LHCN-M2 (cell line): ENCODE measurements around the gene TRAF3. TPM values are rescaled to one million over a fixed set of nuclear protein-coding genes. Genes with fewer than 3 reads are reported as not detected.
A peak's percentile ranks its signal among the peaks of the same experiment; 100 is the strongest.
"Not testable (repeated sequence)": the region's sequence is repeated elsewhere in the genome, so short reads cannot be mapped to it uniquely, and the experiment has no call there.

Experiments used
- DNase-seq: peaks from one replicate; pipeline ENCODE4 v3.0.0-alpha.2; 2012; ENCODE audit warnings: low read depth
- total RNA-seq: library from RNA; depleted of rRNA; stranded (reverse); fragments of >200 nt; gene quantifications from 2 replicates; pipeline ENCODE4 v1.2.3, GENCODE V29; 2014

Gene TRAF3
- total RNA-seq, 1 experiment from 2014 or later: 17.0 TPM

- DNase-seq: no peak
These were observed 82.7 kb downstream of the TRAF3 start for GRCh38 chr14:102859911-102860310.

- DNase-seq: no peak
These were observed 85.0 kb downstream of the TRAF3 start for GRCh38 chr14:102862154-102862773.

GRCh38 chr14:102863381-102863780 is 86.1 kb downstream of the TRAF3 start:
- no peak for DNase-seq

GRCh38 chr14:102865916-102866315 is 88.7 kb downstream of the TRAF3 start:
- not testable (repeated sequence) for DNase-seq

- no peak for DNase-seq
These were observed 89.9 kb downstream of the TRAF3 start for GRCh38 chr14:102866982-102867761.

- no peak for DNase-seq
These were observed 90.8 kb downstream of the TRAF3 start for GRCh38 chr14:102867826-102868580.

GRCh38 chr14:102868956-102869547 is 91.8 kb downstream of the TRAF3 start:
- DNase-seq: no peak

- no peak for DNase-seq
These were observed 93.0 kb downstream of the TRAF3 start for GRCh38 chr14:102870246-102870645.

- DNase-seq: no peak
These were observed 94.0 kb downstream of the TRAF3 start for GRCh38 chr14:102870994-102871831.

GRCh38 chr14:102872020-102872419 is 94.8 kb downstream of the TRAF3 start:
- no peak for DNase-seq

- DNase-seq: no peak
These were observed 95.9 kb downstream of the TRAF3 start for GRCh38 chr14:102873131-102873530.

GRCh38 chr14:102873546-102874061 is 96.4 kb downstream of the TRAF3 start:
- DNase-seq: no peak

- no peak for DNase-seq
These were observed 98.4 kb downstream of the TRAF3 start for GRCh38 chr14:102875652-102876051.

- not testable (repeated sequence) for DNase-seq
These were observed 100.3 kb downstream of the TRAF3 start for GRCh38 chr14:102877511-102877910.

- no peak for DNase-seq
These were observed 101.1 kb downstream of the TRAF3 start for GRCh38 chr14:102878174-102878969.

- DNase-seq: no peak
These were observed 101.8 kb downstream of the TRAF3 start for GRCh38 chr14:102878970-102879460.

GRCh38 chr14:102882226-102882906 is 105.1 kb downstream of the TRAF3 start:
- peak; percentile 11 for DNase-seq

- no peak for DNase-seq
These were observed 105.9 kb downstream of the TRAF3 start for GRCh38 chr14:102883089-102883541.

- DNase-seq: no peak
These were observed 106.3 kb downstream of the TRAF3 start for GRCh38 chr14:102883554-102883953.
